ENCODE measurements around the gene COG5. TPM values are rescaled to one million over a fixed set of nuclear protein-coding genes. Genes with fewer than 3 reads are reported as not detected.

COG5 gene
- total RNA-seq, 1 experiment from 2014 or later, result 23.6 TPM

DNA sequence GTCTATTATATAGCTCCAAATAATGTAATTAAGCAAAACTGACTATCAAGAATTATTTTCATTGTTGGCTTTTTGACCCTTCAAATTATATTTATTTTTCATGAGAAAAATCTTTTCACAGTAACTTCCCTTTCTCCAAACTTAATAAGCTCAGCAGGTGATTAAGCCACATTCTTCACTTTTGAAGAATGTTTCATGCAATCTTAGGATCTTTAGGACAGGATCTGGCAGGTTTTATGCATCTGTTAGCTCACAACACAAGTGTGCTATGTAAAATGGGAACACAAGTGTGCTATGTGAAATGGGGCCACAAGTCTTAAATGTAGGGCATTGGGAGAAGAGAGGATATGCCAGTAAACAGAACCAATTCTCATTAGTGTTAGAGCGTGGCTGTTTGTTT is 42.6 kb upstream of the COG5 start:
- Mint-ChIP-seq H3K4me3 (ENCODE audit: low read depth, unreplicated experiment) (no peak overlapping the region), H3K36me3 (ENCODE audit: insufficient read depth, unreplicated experiment) (no peaks in the 10 kb centered on the region)
- CTCF ChIA-PET, result no interaction called here

DNA sequence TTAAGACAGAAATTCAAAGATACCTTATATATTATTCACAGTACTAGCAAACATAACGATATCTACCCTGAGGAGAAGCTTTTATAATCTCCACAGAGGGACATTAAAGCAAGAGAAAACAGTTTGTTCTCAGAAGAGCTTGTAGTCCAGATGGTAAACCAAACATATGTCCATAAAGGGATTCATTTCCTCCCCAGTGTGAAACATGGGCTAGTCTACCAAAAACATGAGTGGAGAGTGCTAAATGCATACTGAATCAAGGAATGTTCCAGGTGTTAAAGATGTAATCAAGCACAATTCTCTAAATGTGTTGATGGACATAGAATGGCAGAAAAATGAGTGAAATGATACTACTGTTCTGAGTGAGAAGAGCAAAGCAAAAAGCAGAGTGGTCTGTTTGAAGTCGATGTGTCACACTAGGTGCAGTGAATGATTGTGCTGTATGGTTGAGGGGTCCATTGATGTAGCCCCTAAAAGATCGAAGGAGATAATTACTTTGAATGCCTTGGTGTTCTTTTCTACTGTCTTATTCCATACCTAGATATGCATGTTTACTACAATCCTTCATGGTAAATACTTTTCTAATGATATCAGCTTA is 41.6 kb upstream of the COG5 start:
- CTCF ChIA-PET, result interaction anchor here (0.5 kb wide), 1 partner anchor 391 kb away, joined by 4 read pairs; no protein-coding TSS in a partner anchor
- no peak for DNase-seq
- Mint-ChIP-seq H3K9me3 (ENCODE audit: low read depth, unreplicated experiment) (no peaks in the 10 kb centered on the region), H3K4me1 (ENCODE audit: low read depth, unreplicated experiment) (no peaks in the 10 kb centered on the region), H3K4me3 (ENCODE audit: low read depth, unreplicated experiment) (no peak overlapping the region), H3K36me3 (ENCODE audit: insufficient read depth, unreplicated experiment) (no peaks in the 10 kb centered on the region), H3K27ac (ENCODE audit: unreplicated experiment) (no peak overlapping the region), H3K27me3 (ENCODE audit: unreplicated experiment) (no peaks in the 10 kb centered on the region)
- BruUV-seq (replicated peaks), result no TSS peak
- intact Hi-C loops (cut with micrococcal nuclease; ENCODE audit: unreplicated experiment), result no loop called here
- no peak for TF ChIP-seq CTCF (IDR thresholded peaks at IDR 0.05; ENCODE audit: unreplicated experiment)

More for the DNA sequence above, 42.6 kb upstream of the COG5 start:
- no peak for TF ChIP-seq CTCF (IDR thresholded peaks at IDR 0.05; ENCODE audit: unreplicated experiment)
- H3K4me1 Mint-ChIP-seq (ENCODE audit: low read depth, unreplicated experiment), result no peaks in the 10 kb centered on the region
- no peaks in the 10 kb centered on the region for H3K27me3 Mint-ChIP-seq (ENCODE audit: unreplicated experiment)
- no peak overlapping the region for H3K27ac Mint-ChIP-seq (ENCODE audit: unreplicated experiment)
- no TSS peak for BruUV-seq (replicated peaks)
- DNase-seq, result no peak
- no peaks in the 10 kb centered on the region for H3K9me3 Mint-ChIP-seq (ENCODE audit: low read depth, unreplicated experiment)
- intact Hi-C loops (cut with micrococcal nuclease; ENCODE audit: unreplicated experiment), result no loop called here

GRCh38 chr7:107600816-107601215 is 37.1 kb upstream of the COG5 start:
- Mint-ChIP-seq H3K4me3 (ENCODE audit: low read depth, unreplicated experiment) (no peak overlapping the region), H3K27ac (ENCODE audit: unreplicated experiment) (no peak overlapping the region), H3K4me1 (ENCODE audit: low read depth, unreplicated experiment) (no peaks in the 10 kb centered on the region), H3K9me3 (ENCODE audit: low read depth, unreplicated experiment) (no peaks in the 10 kb centered on the region), H3K27me3 (ENCODE audit: unreplicated experiment) (no peaks in the 10 kb centered on the region), H3K36me3 (ENCODE audit: insufficient read depth, unreplicated experiment) (peaks cover 8% of the 10 kb centered on the region)
- intact Hi-C loops (cut with micrococcal nuclease; ENCODE audit: unreplicated experiment), result no loop called here
- BruUV-seq (replicated peaks), result no TSS peak
- CTCF ChIA-PET, result no interaction called here
- no peak for DNase-seq
- TF ChIP-seq CTCF (IDR thresholded peaks at IDR 0.05; ENCODE audit: unreplicated experiment), result no peak

GRCh38 chr7:107599262-107599661 is 35.5 kb upstream of the COG5 start:
- no peak for DNase-seq
- BruUV-seq (replicated peaks), result no TSS peak
- Mint-ChIP-seq H3K27me3 (ENCODE audit: unreplicated experiment) (no peaks in the 10 kb centered on the region), H3K4me3 (ENCODE audit: low read depth, unreplicated experiment) (no peak overlapping the region), H3K27ac (ENCODE audit: unreplicated experiment) (no peak overlapping the region), H3K36me3 (ENCODE audit: insufficient read depth, unreplicated experiment) (peaks cover 8% of the 10 kb centered on the region), H3K4me1 (ENCODE audit: low read depth, unreplicated experiment) (no peaks in the 10 kb centered on the region), H3K9me3 (ENCODE audit: low read depth, unreplicated experiment) (no peaks in the 10 kb centered on the region)
- CTCF ChIA-PET, result no interaction called here
- intact Hi-C loops (cut with micrococcal nuclease; ENCODE audit: unreplicated experiment), result no loop called here
- no peak for TF ChIP-seq CTCF (IDR thresholded peaks at IDR 0.05; ENCODE audit: unreplicated experiment)

All from Calu3 (cell line).